CMK (cell line): Measurements from ENCODE around the gene LCN12.

ENCODE experiments used
- DNase-seq: peaks from one replicate; pipeline ENCODE4 v3.0.0-alpha.2; 2010; ENCODE audit warnings: low read depth

LCN12 gene

GRCh38 chr9:136958898-136959850 is 7.1 kb downstream of the LCN12 start:
- no peak for DNase-seq

GRCh38 chr9:136960212-136960937 is 8.3 kb downstream of the LCN12 start:
- DNase-seq = no peak

GRCh38 chr9:136960938-136961275 is 8.8 kb downstream of the LCN12 start:
- no peak for DNase-seq

- DNase-seq = no peak
Observed at GRCh38 chr9:136961279-136962065, 9.4 kb downstream of the LCN12 start.

- DNase-seq = no peak
Observed at GRCh38 chr9:136962163-136962562, 10.1 kb downstream of the LCN12 start.

- DNase-seq = no peak
Observed at GRCh38 chr9:136962701-136963248, 10.7 kb downstream of the LCN12 start.

- no peak for DNase-seq
Observed at GRCh38 chr9:136963341-136963740, 11.3 kb downstream of the LCN12 start.

- DNase-seq = no peak
Observed at GRCh38 chr9:136963751-136964150, 11.7 kb downstream of the LCN12 start.

GRCh38 chr9:136964171-136964689 is 12.2 kb downstream of the LCN12 start:
- no peak for DNase-seq

- DNase-seq = no peak
Observed at GRCh38 chr9:136964833-136965422, 12.9 kb downstream of the LCN12 start.

GRCh38 chr9:136965771-136966484 is 13.9 kb downstream of the LCN12 start:
- DNase-seq = no peak

- no peak for DNase-seq
Observed at GRCh38 chr9:136968333-136969127, 16.5 kb downstream of the LCN12 start.

- DNase-seq = no peak
Observed at GRCh38 chr9:136969150-136969549, 17.1 kb downstream of the LCN12 start.

GRCh38 chr9:136969774-136970173 is 17.7 kb downstream of the LCN12 start:
- DNase-seq = no peak

GRCh38 chr9:136970361-136970760 is 18.3 kb downstream of the LCN12 start:
- no peak for DNase-seq

- DNase-seq = no peak
Observed at GRCh38 chr9:136971746-136972145, 19.7 kb downstream of the LCN12 start.

- no peak for DNase-seq
Observed at GRCh38 chr9:136972335-136972734, 20.3 kb downstream of the LCN12 start.

- no peak for DNase-seq
Observed at GRCh38 chr9:136972743-136973142, 20.7 kb downstream of the LCN12 start.

GRCh38 chr9:136973618-136974617 is 21.8 kb downstream of the LCN12 start:
- DNase-seq = no peak
